GM19452 (cell line): ENCODE measurements around the gene RSU1.

ENCODE experiments used
- ATAC-seq: cut with Tn5 transposase; IDR thresholded peaks from one replicate; pipeline ENCODE4 v1.9.1; 2021; ENCODE audit not compliant: unreplicated experiment

RSU1 gene

DNA sequence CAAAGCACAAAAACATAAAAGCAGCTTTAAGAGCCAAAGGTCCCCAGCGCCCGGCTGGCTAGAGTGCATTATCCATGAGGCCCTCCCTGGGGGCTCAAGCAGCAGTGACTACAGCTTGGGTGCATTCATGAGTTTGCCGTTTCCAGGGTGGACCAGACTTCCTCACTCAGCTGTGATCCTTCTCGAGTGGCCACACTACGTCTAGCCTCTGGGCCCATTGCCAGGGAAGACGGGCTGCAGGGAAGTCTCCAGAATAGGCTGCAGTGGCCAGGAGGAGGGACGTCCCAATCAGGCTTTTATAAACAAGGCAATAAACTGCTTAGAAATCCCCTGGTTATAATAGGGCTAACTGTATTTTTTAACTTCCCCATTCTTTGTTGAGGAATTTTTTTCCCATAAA lies 206.2 kb downstream of the RSU1 start:
- no peak for ATAC-seq

DNA sequence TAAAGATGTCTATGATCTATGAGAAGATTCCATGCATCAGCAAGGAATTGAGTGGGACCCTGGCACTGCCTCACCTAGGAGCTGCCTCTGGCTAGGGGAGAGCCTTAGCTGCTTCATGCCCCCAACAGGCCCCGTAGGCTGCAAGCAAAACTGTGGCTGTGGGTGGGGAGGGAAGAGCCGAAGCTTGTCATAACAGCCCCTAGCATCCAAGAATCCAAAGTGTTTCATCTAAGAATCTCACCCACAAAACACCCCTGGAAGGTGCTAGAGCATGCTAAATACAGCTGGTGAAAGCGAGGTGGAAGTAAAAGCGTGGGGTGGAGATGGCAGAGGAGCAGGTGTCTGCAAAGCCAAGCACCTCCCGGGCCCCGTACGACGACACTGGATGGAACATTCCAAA lies 208.0 kb downstream of the RSU1 start:
- ATAC-seq: no peak

DNA sequence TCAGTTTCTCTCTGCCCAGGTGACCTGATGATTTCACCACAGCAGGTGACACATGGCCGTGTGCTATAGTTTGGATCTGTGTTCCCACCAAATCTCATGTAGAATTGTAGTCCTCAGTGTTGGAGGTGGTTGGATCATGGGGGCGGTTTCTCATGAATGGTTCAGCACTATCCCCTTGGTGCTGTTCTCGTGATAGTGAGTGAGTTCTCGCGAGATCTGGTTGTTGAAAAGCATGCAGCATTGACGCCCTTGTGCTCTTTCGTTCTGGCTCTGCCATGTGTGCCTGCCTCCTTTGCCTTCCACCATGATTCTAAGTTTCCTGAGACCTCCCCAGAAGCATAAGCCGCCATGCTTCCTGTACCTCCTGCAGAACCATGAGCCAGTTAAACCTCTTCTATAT lies 210.3 kb downstream of the RSU1 start:
- no peak for ATAC-seq

DNA sequence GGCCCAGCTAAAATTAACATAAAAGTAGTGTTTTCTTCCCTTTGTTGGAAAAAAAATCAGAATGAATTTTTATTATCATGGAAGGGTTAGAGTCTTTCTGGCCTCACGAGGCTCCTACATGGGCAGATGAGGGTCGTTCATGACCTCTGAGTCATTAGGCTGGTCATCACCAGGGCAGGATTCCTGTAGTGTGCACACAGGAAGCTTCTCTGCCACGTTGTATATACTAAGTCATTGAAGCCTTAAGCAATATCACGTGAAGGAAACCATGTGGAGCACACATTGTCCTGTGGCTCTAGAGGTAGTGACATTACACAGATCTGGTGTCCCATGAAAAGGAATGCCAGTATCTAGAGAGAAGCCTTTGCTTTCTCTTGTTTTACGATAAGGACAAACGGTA lies 210.8 kb downstream of the RSU1 start:
- ATAC-seq: no peak

DNA sequence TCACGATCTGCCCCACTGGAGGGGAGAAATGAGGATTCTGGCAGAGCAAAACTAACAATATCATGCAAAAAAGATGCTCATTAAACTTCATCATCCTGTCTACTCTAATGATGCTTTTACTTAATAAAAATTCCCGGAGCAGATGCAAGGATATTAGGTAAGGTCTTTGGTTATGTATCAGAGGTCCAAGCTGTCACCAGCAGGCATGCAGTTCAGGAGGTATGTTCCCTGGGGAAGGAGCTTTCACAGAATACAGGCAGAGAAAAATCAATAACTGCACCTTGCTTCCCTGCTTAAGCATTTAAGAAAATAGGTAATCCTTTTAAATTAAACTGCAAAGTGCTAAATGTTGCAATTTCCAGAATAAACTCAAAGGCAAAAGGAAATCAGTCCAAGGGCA lies 213.9 kb downstream of the RSU1 start:
- ATAC-seq: no peak

DNA sequence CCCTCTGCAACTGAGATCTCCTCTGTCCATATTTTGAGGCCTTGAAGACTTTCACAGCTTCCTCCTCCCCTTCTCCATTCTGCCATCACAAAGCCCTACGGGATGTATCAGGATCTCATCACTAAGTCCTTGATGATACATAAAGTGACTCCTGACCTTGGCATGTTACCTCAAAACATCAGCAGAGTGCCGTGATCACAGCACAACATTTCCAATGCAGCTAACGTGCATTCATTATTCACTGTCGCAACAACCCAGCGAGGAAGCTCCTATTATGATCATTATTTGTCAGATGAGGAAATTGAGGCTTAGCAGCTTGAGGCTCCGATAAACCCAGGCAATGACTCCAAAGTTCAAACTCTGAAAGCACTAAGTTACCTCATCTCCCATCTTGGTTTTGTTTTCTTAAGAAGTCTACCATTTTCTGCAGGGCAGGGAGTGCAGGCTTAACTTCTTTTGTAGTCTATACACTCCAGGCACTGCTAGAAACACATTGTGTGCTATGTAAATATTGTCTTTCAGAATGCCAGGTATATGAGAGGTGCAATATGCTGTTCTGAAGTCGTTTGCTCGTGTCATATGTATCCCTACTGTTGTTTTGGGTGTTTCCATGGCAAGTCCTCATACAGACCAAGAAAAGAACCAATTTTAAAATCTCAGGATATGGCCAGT lies 215.0 kb downstream of the RSU1 start:
- ATAC-seq: no peak

DNA sequence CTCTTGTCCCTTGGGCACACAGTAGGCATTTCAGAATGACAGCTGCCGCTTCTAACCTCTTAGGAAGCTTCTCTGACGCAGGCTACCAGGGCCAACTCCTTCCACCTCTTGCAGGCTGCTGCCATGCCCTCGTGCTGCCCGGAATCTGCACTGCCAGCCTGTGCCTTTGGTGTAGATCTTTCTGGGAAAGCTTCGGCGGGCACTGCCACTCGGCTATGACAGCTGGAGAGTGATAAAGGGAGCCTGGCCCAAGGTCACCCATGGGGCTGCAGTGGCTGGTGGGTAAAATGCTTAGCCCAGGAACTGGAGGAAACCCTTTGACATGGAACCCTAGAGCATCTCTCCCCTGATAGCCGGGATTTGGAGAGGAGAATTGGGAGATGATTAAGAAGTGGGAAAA lies 217.6 kb downstream of the RSU1 start:
- no peak for ATAC-seq

DNA sequence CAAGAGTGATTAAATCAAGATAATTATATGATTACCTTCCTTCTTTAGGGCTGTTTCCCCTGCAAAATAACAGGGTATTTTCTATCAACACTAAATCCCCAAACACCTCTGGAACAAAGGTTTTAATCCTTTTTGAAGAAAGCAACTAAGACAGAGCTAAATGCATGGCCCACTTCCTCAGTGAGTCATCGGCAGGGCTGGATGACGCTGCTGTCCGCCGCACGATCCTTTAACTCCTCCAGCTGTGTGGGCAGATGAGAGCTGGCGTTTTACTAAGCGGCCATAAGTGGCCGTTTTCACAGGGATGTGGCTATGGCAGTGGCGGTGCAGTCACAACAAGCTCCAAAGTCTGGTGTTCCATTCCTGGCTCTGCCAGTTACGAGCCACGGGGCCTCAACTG lies 219.6 kb downstream of the RSU1 start:
- ATAC-seq: no peak

DNA sequence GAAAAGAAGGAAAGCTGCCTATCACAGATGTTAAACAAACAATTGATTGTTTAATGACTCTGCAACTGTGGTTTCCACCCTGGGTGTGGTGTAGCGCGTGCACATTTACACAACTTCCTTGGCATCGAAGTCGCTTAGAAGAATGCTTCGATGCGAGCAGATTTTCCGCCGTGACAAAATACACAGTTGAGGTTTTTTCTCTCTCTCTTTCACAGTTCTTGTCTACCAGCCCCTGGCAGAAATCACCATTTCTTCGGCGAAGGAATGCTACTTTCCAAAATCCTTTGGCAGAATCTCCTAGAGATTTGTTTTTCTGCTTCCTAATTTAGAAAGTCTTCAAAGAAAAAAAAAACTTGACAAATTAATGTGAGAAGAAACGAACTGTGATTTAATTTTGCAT lies 224.8 kb downstream of the RSU1 start:
- ATAC-seq: no peak

DNA sequence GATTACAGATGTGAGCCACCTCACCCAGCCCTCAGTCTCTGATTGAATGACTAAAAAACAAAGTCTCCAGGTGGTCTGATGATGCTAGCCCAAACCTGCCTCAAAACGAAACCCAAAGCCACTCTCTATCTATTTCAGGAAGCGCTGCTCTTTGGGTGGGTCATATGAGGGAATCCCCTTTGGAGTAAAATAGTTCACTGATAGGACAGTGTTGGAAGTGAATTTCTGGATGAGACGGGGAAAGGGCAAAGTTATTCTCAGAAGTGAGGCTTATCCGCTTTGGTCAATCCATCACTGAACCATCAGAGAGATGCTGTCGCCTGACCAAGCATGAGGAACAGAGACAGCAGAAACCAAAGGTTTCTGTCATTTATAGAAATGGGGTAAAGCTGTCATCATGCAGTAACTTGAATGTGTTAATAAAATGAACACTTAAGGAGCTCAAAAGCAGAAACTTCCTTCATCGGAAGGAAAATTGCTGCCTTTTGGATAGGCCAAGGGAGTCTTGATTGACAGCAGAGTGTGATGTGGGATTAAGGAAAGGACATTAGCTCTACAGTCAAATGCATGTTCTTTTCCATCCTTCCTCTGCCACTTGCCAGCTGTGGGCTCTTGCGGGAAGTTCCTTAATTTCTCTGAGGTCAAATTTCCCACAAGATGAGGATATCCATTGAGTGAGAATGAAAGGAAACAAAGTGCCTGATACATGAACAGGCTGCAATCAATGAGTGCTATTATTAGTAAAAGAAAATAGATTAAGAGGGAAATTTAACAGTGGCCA lies 230.7 kb downstream of the RSU1 start:
- ATAC-seq: peak; percentile 89

DNA sequence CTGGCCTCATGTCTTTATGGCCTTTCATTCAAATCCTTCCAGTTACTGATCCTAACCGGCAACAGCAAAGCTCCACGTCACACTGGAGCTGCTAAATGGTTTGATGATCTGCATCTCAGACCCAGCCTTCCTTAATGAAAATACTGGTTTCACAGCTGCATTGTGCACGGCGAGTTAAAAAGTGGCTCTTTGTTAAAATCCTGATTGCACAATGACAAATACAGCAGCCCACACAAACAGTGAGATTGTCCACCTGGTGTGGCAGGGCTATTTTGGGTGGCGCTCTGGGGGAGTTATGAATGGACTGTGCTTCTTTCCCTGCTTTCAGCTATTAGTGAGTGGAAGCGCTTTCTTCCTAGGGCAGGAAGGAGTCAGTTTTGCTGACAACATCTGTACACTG lies 232.1 kb downstream of the RSU1 start:
- ATAC-seq: no peak

DNA sequence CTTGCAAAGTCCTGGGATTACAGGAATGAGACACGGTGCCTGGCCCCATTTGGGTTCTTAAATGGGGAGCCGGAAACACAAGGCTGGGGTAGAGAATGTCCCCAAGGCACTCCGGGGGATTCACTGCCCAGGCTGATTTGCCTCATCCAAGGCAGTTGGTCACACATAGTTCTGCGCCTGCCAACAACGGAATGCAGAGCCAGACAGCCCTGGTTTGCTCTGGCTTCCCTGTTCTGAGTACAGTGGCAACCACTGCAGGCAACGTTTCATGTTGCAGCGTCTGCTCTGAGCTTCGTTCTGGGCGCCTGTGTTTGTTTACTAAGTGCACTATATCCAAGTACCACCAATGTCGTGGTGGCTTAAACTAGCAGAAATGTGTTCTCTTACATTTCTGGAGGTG lies 233.8 kb downstream of the RSU1 start:
- no peak for ATAC-seq

DNA sequence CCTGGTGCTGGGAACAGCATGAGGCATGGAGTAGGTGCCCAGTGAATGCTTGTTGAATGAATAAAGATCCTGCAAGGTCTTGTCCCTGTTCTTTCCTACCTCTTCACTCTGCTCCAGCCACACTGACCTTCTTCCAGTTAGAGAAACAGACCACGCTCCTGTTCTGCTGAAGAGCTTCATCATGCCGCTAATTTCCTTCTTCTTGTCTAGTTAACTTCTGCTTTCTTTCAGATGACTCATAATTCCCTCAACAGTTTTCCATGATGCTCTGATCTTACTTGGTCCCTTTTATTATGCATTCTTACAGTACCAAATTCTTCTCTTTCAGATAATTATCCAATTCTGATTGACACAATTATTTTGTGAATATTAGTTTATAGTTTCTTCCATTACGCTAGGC lies 236.0 kb downstream of the RSU1 start:
- no peak for ATAC-seq

DNA sequence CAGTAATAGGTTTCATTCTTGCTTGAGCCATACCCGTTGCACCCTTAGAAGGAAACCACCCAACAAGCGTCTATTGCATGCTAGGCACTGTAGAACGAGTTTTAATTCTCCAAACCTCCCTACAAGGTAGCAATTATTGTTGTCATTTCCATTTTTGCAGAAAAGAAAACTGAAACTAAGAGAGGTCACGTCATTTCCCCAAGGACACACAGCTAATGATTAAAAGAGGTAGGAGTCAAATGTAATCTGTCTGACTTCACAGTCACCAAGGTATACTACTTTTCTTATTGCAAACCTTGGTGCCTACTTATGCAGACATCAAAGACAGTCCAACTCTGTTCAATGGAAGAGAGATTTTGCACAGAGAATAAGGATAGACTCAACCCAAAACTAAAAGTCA lies 246.5 kb downstream of the RSU1 start:
- ATAC-seq: peak; percentile 91

DNA sequence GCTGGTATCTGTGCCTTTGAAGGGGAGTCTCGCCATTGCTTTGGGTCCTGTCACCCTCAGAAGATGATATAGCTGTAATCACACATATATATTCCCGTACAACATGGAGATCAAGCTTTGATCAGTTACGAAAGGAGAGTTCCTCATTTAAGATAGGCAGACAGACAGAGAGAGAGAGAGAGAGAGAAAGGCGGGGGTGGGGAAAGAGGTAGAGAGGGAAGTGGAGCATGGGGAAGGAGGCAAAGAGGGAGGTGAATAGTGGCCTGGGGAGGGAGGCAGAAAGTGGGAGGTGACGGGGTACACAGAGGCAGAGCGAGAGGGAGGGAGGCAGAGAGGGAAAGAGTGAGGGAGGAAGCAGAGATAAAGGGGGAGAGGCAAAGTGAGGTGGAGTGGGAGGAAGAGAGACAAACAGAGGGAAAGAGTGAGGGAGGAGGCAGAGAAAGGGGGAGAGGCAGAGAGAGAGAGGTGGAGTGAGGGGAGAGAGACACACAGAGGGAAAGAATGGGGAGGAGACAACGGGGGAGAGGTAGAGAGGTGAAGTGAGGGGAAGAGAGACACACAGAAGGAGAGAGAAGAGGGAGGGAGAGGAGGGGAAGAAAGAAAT lies 250.9 kb downstream of the RSU1 start:
- ATAC-seq: no peak

DNA sequence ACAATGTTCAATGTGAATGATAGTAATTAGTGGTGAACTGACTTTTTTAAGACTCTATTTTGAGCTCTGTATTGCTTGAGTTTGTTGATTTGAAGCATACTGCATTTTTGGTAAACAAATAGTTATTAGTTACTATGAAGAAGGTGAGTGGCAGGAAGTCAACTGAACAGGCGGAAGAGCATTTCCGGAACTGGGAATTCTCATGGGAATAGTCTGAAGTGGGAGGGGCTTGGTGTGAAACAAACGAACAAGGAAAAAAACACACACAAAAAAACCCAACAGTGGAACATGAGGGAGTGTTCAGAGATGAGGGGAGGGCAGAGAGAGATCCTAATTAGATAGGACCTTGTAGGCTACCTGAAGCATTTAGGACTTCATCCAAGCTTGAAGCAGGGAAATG lies 251.6 kb downstream of the RSU1 start:
- no peak for ATAC-seq

DNA sequence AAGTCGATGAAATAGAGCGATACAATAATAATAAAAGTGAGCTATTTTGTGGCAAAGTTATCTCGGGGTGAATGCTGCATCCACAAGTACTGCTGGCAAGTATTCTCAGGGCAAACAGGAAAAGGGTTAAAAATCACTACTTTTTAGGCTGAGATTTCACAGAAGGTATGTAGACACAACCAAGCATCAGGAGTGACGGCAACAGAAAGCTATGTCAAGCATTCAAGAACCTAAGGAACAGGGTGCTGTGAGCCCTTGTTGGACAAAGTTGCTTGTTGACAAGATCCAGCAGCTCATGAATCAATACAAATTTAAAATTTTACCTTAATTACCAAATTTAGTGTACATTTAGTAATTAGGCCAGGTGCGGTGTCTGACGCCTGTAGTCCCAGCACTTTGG lies 254.3 kb downstream of the RSU1 start:
- no peak for ATAC-seq

DNA sequence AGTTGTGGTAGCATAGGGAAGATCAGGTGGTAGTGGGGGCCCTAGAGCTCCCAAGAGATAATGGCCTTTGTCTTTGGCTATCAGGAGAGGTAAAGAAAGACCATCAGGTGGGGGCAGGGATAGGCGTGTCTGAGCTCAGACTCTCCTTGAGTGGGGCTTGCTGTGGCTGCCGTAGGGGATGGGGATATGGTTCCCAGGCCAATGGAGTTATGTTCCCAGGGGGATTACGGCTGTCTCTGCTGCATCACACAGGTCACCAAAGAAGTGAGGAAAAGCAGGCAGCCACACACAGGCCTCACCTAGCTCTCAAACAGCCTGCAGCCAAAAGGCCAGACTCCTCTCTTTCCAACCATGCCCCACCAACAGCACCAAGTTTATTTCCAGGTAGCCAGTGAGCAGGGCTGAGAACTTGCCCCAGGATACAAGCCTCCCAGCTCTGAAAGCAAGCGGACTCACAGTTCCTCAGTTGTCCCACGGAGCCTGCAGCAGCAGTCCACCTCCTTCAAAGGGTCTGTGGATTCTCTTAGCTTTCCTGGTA lies 257.9 kb downstream of the RSU1 start:
- ATAC-seq: no peak

DNA sequence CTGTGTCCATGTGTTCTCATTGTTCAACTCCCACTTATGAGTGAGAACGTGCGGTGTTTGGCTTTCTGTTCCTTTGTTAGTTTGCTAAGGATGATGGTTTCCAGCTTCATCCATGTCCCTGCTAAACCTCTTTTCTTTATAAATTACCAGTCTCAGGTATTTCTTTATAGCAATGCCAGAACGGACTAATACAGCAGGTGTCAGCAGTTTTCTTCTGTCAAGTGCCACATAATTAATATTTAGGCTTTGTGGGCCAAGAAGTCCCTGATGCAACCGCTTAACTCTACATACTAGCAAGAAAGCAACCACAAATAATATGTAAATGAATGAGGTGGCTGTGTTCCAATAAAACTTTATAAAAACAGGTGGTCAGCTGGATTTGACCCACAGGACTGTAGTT lies 269.3 kb downstream of the RSU1 start:
- no peak for ATAC-seq

DNA sequence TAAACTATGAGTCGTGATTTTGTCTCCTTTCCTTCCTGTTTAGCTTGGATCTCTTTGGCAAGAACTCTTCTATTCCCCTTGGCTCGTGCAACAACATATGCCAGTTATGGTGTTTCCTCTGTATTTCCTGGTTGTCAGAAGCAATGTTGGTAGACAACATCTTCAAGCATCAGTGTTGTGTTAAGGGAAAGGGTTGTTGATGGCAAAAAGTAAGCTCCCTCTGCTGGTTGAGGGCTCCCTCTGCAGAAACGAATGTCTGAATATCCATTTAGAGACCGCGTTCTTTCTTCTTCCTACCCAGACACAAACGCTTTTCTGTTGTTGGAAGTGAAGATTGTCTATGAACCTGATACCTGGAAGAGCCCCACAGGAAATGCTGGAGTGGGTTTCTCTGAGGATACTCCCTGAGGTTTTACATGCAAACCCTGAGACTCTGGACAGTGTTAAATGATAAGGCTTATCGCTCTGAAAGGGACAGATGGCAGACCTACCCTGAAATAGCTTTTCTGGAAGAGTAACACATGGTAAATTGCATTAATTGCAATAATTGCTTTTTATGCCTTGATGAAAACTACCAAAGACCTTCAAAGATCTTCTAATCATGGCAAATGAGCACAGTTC lies 272.0 kb downstream of the RSU1 start:
- no peak for ATAC-seq

DNA sequence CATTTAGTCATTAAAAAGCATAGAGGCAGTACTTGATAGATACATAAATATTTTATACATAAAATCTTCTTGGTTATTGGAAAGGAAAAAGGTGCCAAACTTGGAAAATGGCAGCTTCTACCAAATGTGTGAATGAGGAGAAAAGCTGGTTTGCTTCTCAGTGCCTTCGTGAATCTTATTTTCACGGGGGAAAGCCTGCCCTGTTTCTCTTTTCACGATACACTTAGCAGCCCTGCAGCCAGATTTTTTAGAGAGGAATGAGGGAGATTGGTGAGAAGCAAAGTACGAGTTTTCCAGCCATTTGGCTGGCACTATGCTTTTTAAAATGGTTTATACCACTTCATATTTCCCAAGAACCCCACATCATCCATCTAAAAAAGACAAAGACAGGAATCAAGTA lies 272.6 kb downstream of the RSU1 start:
- ATAC-seq: no peak

DNA sequence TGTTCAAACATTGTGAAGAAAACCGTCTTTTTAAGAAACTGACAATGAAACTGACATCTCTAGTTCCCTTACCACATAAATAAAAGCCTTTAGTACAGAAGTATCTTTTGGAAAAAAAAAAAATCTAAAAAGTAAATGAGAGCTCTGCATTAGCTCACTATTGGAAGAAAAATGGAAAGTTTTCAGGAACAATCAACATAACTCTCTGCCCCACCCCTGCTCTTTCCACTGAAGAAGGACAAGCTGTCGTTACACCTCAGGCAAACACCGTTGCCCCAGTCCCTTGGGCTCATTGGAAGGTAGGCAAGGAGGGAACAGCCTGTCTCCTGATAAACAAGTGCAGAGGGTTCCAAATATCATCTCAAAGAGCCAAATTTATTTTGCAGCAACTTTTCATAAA lies 273.1 kb downstream of the RSU1 start:
- no peak for ATAC-seq
